Keratinocyte (primary cell): ENCODE results near the gene NFE2L1.

ENCODE experiments used
- CTCF ChIP-seq, 3 experiments: IDR thresholded peaks in 1 of 3; conservative IDR thresholded peaks in 1 of 3; optimal IDR thresholded peaks in 1 of 3; 2 replicates in 2 of 3; 3 replicates in 1 of 3; pipeline versions ENCODE3 to v1.5.1; 2011; ENCODE audit warnings: low read length in 3 of 3, mild to moderate bottlenecking in 3 of 3, moderate library complexity in 2 of 3, control low read depth in 1 of 3, inconsistent platforms in 1 of 3; ENCODE audit not compliant: insufficient read depth in 2 of 3; ENCODE audit errors: extremely low read depth in 1 of 3
- EZH2 ChIP-seq: IDR thresholded peaks from one replicate; pipeline ENCODE4 v1.6.1; 2012; ENCODE audit warnings: inconsistent platforms, mild to moderate bottlenecking, low read length, moderate library complexity

DNA sequence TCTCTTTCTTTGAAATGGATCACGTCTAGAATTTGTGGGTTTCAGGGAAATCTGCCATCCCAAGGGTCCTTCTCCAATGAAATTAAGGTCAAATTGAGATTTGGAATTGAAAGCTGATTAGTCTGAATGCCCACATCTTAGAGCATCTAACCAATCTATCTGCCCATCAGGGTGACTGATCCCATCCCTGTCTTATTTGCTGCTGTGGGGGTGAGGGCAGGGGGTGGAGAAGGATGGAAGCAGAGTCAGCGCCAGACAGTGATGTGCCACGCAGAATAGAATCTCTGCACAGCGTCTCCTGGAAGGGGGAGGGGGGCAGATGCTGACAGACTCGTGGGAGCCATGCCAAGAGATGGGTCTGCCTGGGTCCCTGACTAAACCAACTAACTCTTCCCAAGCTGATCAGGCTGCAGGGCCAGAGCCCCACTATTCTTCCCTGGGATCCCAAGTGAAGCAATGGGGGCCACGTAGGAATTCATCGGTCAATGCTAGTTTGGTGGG lies 45.2 kb upstream of the NFE2L1 start:
- TF ChIP-seq CTCF (optimal IDR thresholded peaks at IDR 0.05 in 1 of 3, IDR thresholded peaks at IDR 0.05 in 1 of 3, conservative IDR thresholded peaks at IDR 0.05 in 1 of 3; ENCODE audit: extremely low read depth in 1 of 3, insufficient read depth in 2 of 3, low read length in 3 of 3) = no peak
- no peak for TF ChIP-seq EZH2
